B cell (primary cell): Measurements from ENCODE around the gene EFNA3. TPM values are rescaled to one million over a fixed set of nuclear protein-coding genes. Genes with fewer than 3 reads are reported as not detected.
A peak's percentile ranks its signal among the peaks of the same experiment; 100 is the strongest.

Source experiments
- ATAC-seq: fragments of 200-7000 bp; cut with Tn5 transposase; one replicate; pipeline ENCODE4 v1.10.0; 2021; ENCODE audit warnings: low read depth, mild to moderate bottlenecking, moderate number of reproducible peaks, moderate library complexity
- CTCF ChIA-PET: fragments of 350-600 bp; sonication (Branson Sonifier 250); formaldehyde crosslinking; loops from one replicate; lab custom pipeline; 2021; ENCODE audit warnings: antibody characterized with exemption, inconsistent platforms; lab: Charles Lee
- POLR2A ChIA-PET: fragments of 350-600 bp; sonication (Branson Sonifier 250); formaldehyde crosslinking; loops from one replicate; lab custom pipeline; 2021; ENCODE audit warnings: antibody characterized with exemption; lab: Charles Lee
- DNase-seq: peaks from one replicate; pipeline ENCODE4 v3.0.0; 2013
- H2AFZ ChIP-seq: 2 replicates; pipeline ENCODE4 v1.6.1; 2012; ENCODE audit warnings: mild to moderate bottlenecking, low read depth, low read length; ENCODE audit not compliant: insufficient read depth, poor library complexity, severe bottlenecking
- H3K27ac ChIP-seq, 2 donors: 1 replicate in 1 of 2; 2 replicates in 1 of 2; pipeline ENCODE4 v1.5.1; 2012 to 2013; ENCODE audit warnings: low read length in 2 of 2, mild to moderate bottlenecking in 2 of 2, moderate library complexity in 1 of 2
- H3K27me3 ChIP-seq, 4 experiments: fragments of 200-600 bp in 1 of 4; sonication (generic) in 1 of 4; replicated peaks in 1 of 4; 1 replicate in 2 of 4; 2 replicates in 2 of 4; pipeline versions ENCODE4 v1.6.1 to v1.7.0; 2013 to 2016; ENCODE audit warnings: low read length in 3 of 4, mild to moderate bottlenecking in 2 of 4, mixed read lengths in 1 of 4, moderate library complexity in 1 of 4; ENCODE audit not compliant: insufficient read depth in 4 of 4, control insufficient read depth in 3 of 4; ENCODE audit errors: control extremely low read depth in 1 of 4
- H3K36me3 ChIP-seq, 2 experiments: replicated peaks in 1 of 2; 1 replicate in 1 of 2; 2 replicates in 1 of 2; pipeline versions ENCODE4 v1.6.1 to v1.7.1; 2013; ENCODE audit warnings: low read length in 1 of 2; ENCODE audit not compliant: insufficient read depth in 2 of 2, control insufficient read depth in 1 of 2; ENCODE audit errors: control extremely low read depth in 1 of 2, extremely low read depth in 1 of 2
- H3K4me1 ChIP-seq, 2 donors: fragments of 200-600 bp in 1 of 2; sonication (generic) in 1 of 2; 1 replicate in 1 of 2; 2 replicates in 1 of 2; pipeline versions ENCODE4 v1.5.1 to v1.6.1; 2013 to 2017; ENCODE audit warnings: low read length in 2 of 2; ENCODE audit not compliant: control insufficient read depth in 2 of 2, insufficient read depth in 2 of 2
- H3K4me2 ChIP-seq: replicated peaks from 2 replicates; pipeline ENCODE3; 2012; ENCODE audit warnings: mild to moderate bottlenecking, low read depth, low read length; ENCODE audit not compliant: poor library complexity, severe bottlenecking
- H3K4me3 ChIP-seq, 5 experiments: fragments of 200-600 bp in 1 of 5; sonication (generic) in 1 of 5; 1 replicate in 3 of 5; 2 replicates in 2 of 5; pipeline versions ENCODE4 v1.5.1 to v1.7.0; 2011 to 2016; ENCODE audit warnings: low read length in 4 of 5, mild to moderate bottlenecking in 4 of 5, low read depth in 2 of 5, control low read depth in 1 of 5, moderate library complexity in 1 of 5; ENCODE audit not compliant: insufficient read depth in 1 of 5; ENCODE audit errors: control extremely low read depth in 1 of 5, extremely low read depth in 1 of 5
- H3K79me2 ChIP-seq: fragments of 200-600 bp; sonication (generic); one replicate; pipeline ENCODE4 v1.6.0; 2016; ENCODE audit warnings: low read length; ENCODE audit not compliant: control insufficient read depth, insufficient read depth
- H3K9ac ChIP-seq: fragments of 200-600 bp; sonication (generic); 2 replicates; pipeline ENCODE4 v1.6.1; 2017; ENCODE audit warnings: mild to moderate bottlenecking, low read length, moderate library complexity
- H3K9me3 ChIP-seq, 3 donors: one replicate each; pipeline versions ENCODE4 v1.6.1 to v1.7.1; 2013; ENCODE audit warnings: low read length in 2 of 3; ENCODE audit not compliant: control insufficient read depth in 2 of 3, insufficient read depth in 1 of 3; ENCODE audit errors: control extremely low read depth in 1 of 3
- H4K20me1 ChIP-seq: 2 replicates; pipeline ENCODE4 v1.6.0; 2012; ENCODE audit warnings: mild to moderate bottlenecking, low read length; ENCODE audit not compliant: insufficient read depth, control insufficient read depth, poor library complexity, severe bottlenecking
- H3K27ac Mint-ChIP-seq: one replicate; pipeline ENCODE4 v1.8.0; 2021; ENCODE audit warnings: mixed read lengths
- H3K27me3 Mint-ChIP-seq: one replicate; pipeline ENCODE4 v1.8.0; 2021; ENCODE audit warnings: mixed read lengths
- H3K4me1 Mint-ChIP-seq: one replicate; pipeline ENCODE4 v1.8.0; 2021; ENCODE audit warnings: mixed read lengths
- H3K4me3 Mint-ChIP-seq: one replicate; pipeline ENCODE4 v1.8.0; 2021; ENCODE audit warnings: mixed read lengths
- H3K9me3 Mint-ChIP-seq: one replicate; pipeline ENCODE4 v1.8.0; 2022; ENCODE audit warnings: mixed read lengths; ENCODE audit not compliant: insufficient read depth
- CTCF ChIP-seq: fragments of 200-600 bp; IDR thresholded peaks from one replicate; pipeline ENCODE4 v1.8.0; 2022; ENCODE audit warnings: antibody characterized with exemption, mild to moderate bottlenecking
- EZH2 ChIP-seq: IDR thresholded peaks from 2 replicates; pipeline ENCODE4 v1.6.1; 2012; ENCODE audit warnings: borderline replicate concordance, low read depth, mild to moderate bottlenecking, moderate library complexity, low read length; ENCODE audit not compliant: insufficient read depth, poor library complexity, severe bottlenecking
- WGBS: methylation state at CpG from one replicate; pipeline ENCODE4 v1.1.5; 2013; ENCODE audit warnings: missing lambda C conversion rate; ENCODE audit not compliant: insufficient coverage; 5-methylcytosine and 5-hydroxymethylcytosine counted together
- intact Hi-C: fragments of 100-400 bp; cut with micrococcal nuclease; formaldehyde crosslinking; loops from one replicate; pipeline ENCODE4 v1.10.0; 2022
- polyA plus RNA-seq: library from polyadenylated mRNA; depleted of rRNA; stranded (reverse); fragments of >200 nt; gene quantifications from 2 replicates; pipeline ENCODE4 v1.2.3, GENCODE V29; 2012
- total RNA-seq, 2 donors: library from RNA; stranded (reverse); fragments of 120-200 nt in 1 of 2; gene quantifications; 1 replicate in 1 of 2; 2 replicates in 1 of 2; pipeline versions ENCODE4 v1.2.3 to v1.2.4, GENCODE V29; 2013 to 2022

EFNA3 gene
- total and polyA plus RNA-seq, 2 donors (not counting 1 experiment from before 2014, with no cell fraction given) = 1.6 to 3.2 TPM

GRCh38 chr1:155049651-155050559, 28.7 kb upstream of the EFNA3 start:
- peak overlapping the region; percentile 76 for H3K9ac ChIP-seq
- WGBS = 33% methylated on average over 9 of the region's 10 CpGs
- H3K4me2 ChIP-seq = peak overlapping the region; percentile 93
- ChIA-PET POLR2A (interaction anchor here (0.6 to 2.0 kb wide), 6 partner anchors 12 to 347 kb away, joined by 3 to 8 read pairs (median 5); partner anchors contain the start of genes EFNA4 and PYGO2), CTCF (interaction anchor here (0.6 to 16.6 kb wide), 13 partner anchors 8 to 416 kb away, joined by 3 to 370 read pairs (median 4); partner anchors contain the start of genes EFNA4, PBXIP1 and PMVK)
- intact Hi-C loops = loop anchor here (2.0 kb wide), 1 partner anchor 67 kb away; the partner anchor contains the start of gene FLAD1
- H3K9me3 ChIP-seq = no peaks in the 10 kb centered on the region
- no peak for TF ChIP-seq CTCF
- TF ChIP-seq EZH2 = no peak
- peak overlapping the region; percentile 92 for H2AFZ ChIP-seq
- DNase-seq (no peak), ATAC-seq (no peak)
- no peaks in the 10 kb centered on the region for H3K27me3 ChIP-seq
- H3K4me3 Mint-ChIP-seq = peak overlapping the region; percentile 92
- H3K4me1 Mint-ChIP-seq = peaks cover 28% of the 10 kb centered on the region
- no peaks in the 10 kb centered on the region for H3K27me3 Mint-ChIP-seq
- no peak overlapping the region for H3K27ac ChIP-seq
- H3K4me1 ChIP-seq = peaks cover 20 to 30% of the 10 kb centered on the region in 2 donors
- H3K9me3 Mint-ChIP-seq = no peaks in the 10 kb centered on the region
- peak overlapping the region; percentile 56 for H3K27ac Mint-ChIP-seq
- H3K79me2 ChIP-seq = no peaks in the 10 kb centered on the region
- no peaks in the 10 kb centered on the region for H3K36me3 ChIP-seq
- peak overlapping the region; percentile 44 to 82 (median 76) for H3K4me3 ChIP-seq
- no peaks in the 10 kb centered on the region for H4K20me1 ChIP-seq
